ENCODE results near the gene SIGLEC12. TPM values are rescaled to one million over a fixed set of nuclear protein-coding genes. Genes with fewer than 3 reads are reported as not detected.
A peak's percentile ranks its signal among the peaks of the same experiment; 100 is the strongest.

The SIGLEC12 gene
- total and polyA plus RNA-seq, 5 donors = 0.05 to 0.36 TPM; not detected in 3

GRCh38 chr19:51521357-51521756 is 19.8 kb upstream of the SIGLEC12 start:
- ATAC-seq (no peak), DNase-seq (no peak)
- Histone ChIP-seq H3K9me3 (ENCODE audit: control insufficient read depth, low read length) (no peaks in the 10 kb centered on the region), H3K4me1 (ENCODE audit: control insufficient read depth, insufficient read depth, low read length) (no peaks in the 10 kb centered on the region), H3K27me3 (ENCODE audit: control insufficient read depth, insufficient read depth) (no peaks in the 10 kb centered on the region), H3K27ac (ENCODE audit: low read length) (no peak overlapping the region), H3K4me3 (ENCODE audit: low read length) (no peak overlapping the region)
- 83% methylated on average over 2 of the region's 2 CpGs for WGBS
- intact Hi-C loops (cut with DNase I) = no loop called here

GRCh38 chr19:51520728-51521127 is 19.1 kb upstream of the SIGLEC12 start:
- H3K27ac ChIP-seq (ENCODE audit: low read length) = no peak overlapping the region
- ATAC-seq (no peak), DNase-seq (no peak)
- no peaks in the 10 kb centered on the region for H3K4me1 ChIP-seq (ENCODE audit: control insufficient read depth, insufficient read depth, low read length)
- 56% methylated on average over 2 of the region's 2 CpGs for WGBS
- H3K4me3 ChIP-seq (ENCODE audit: low read length) = no peak overlapping the region
- H3K27me3 ChIP-seq (ENCODE audit: control insufficient read depth, insufficient read depth) = no peaks in the 10 kb centered on the region
- no peaks in the 10 kb centered on the region for H3K9me3 ChIP-seq (ENCODE audit: control insufficient read depth, low read length)
- intact Hi-C loops (cut with DNase I) = no loop called here

- ATAC-seq (no peak), DNase-seq (no peak)
- peaks cover 2% of the 10 kb centered on the region for H3K27me3 ChIP-seq (ENCODE audit: control insufficient read depth, insufficient read depth)
- no peak overlapping the region for H3K4me3 ChIP-seq (ENCODE audit: low read length)
- H3K4me1 ChIP-seq (ENCODE audit: control insufficient read depth, insufficient read depth, low read length) = no peaks in the 10 kb centered on the region
- no peak overlapping the region for H3K27ac ChIP-seq (ENCODE audit: low read length)
- 19% methylated on average over 3 of the region's 3 CpGs for WGBS
- intact Hi-C loops (cut with DNase I) = no loop called here
- H3K9me3 ChIP-seq (ENCODE audit: control insufficient read depth, low read length) = no peaks in the 10 kb centered on the region
These were observed 13.4 kb upstream of the SIGLEC12 start for GRCh38 chr19:51514866-51515481.

- 39% methylated on average over 2 of the region's 2 CpGs for WGBS
- Histone ChIP-seq H3K27ac (ENCODE audit: low read length) (no peak overlapping the region), H3K4me1 (ENCODE audit: control insufficient read depth, insufficient read depth, low read length) (no peaks in the 10 kb centered on the region), H3K4me3 (ENCODE audit: low read length) (no peak overlapping the region), H3K27me3 (ENCODE audit: control insufficient read depth, insufficient read depth) (peaks cover 2% of the 10 kb centered on the region), H3K9me3 (ENCODE audit: control insufficient read depth, low read length) (no peaks in the 10 kb centered on the region)
- no peak for ATAC-seq
- intact Hi-C loops (cut with DNase I) = no loop called here
- DNase-seq = no peak
These were observed 12.4 kb upstream of the SIGLEC12 start for GRCh38 chr19:51513968-51514367.

- DNase-seq = no peak
- Histone ChIP-seq H3K27me3 (ENCODE audit: control insufficient read depth, insufficient read depth) (peaks cover 2% of the 10 kb centered on the region), H3K9me3 (ENCODE audit: control insufficient read depth, low read length) (no peaks in the 10 kb centered on the region), H3K4me1 (ENCODE audit: control insufficient read depth, insufficient read depth, low read length) (no peaks in the 10 kb centered on the region), H3K27ac (ENCODE audit: low read length) (no peak overlapping the region), H3K4me3 (ENCODE audit: low read length) (no peak overlapping the region)
- 13% methylated on average over 6 of the region's 6 CpGs for WGBS
- intact Hi-C loops (cut with DNase I) = no loop called here
- no peak for ATAC-seq
These were observed 9.8 kb upstream of the SIGLEC12 start for GRCh38 chr19:51511353-51511752.

GRCh38 chr19:51509823-51510660 is 8.4 kb upstream of the SIGLEC12 start:
- Histone ChIP-seq H3K9me3 (ENCODE audit: control insufficient read depth, low read length) (no peaks in the 10 kb centered on the region), H3K4me1 (ENCODE audit: control insufficient read depth, insufficient read depth, low read length) (no peaks in the 10 kb centered on the region), H3K27me3 (ENCODE audit: control insufficient read depth, insufficient read depth) (peaks cover 2% of the 10 kb centered on the region), H3K27ac (ENCODE audit: low read length) (no peak overlapping the region), H3K4me3 (ENCODE audit: low read length) (no peak overlapping the region)
- DNase-seq (no peak), ATAC-seq (no peak)
- 45% methylated on average over 7 of the region's 7 CpGs for WGBS
- intact Hi-C loops (cut with DNase I) = no loop called here

GRCh38 chr19:51508059-51508733 is 6.6 kb upstream of the SIGLEC12 start:
- ATAC-seq (peak in 1 of 2 donors; percentile 19), DNase-seq (no peak)
- Histone ChIP-seq H3K4me1 (ENCODE audit: control insufficient read depth, insufficient read depth, low read length) (no peaks in the 10 kb centered on the region), H3K4me3 (ENCODE audit: low read length) (no peak overlapping the region), H3K27me3 (ENCODE audit: control insufficient read depth, insufficient read depth) (peaks cover 2% of the 10 kb centered on the region), H3K27ac (ENCODE audit: low read length) (no peak overlapping the region), H3K9me3 (ENCODE audit: control insufficient read depth, low read length) (no peaks in the 10 kb centered on the region)
- intact Hi-C loops (cut with DNase I) = no loop called here
- 35% methylated on average over 3 of the region's 3 CpGs for WGBS

GRCh38 chr19:51507640-51508058 is 6.0 kb upstream of the SIGLEC12 start:
- H3K27ac ChIP-seq (ENCODE audit: low read length) = no peak overlapping the region

GRCh38 chr19:51507192-51507591 is 5.6 kb upstream of the SIGLEC12 start:
- DNase-seq = no peak
- H3K27ac ChIP-seq (ENCODE audit: low read length) = no peak overlapping the region
- no peaks in the 10 kb centered on the region for H3K4me1 ChIP-seq (ENCODE audit: control insufficient read depth, insufficient read depth, low read length)
- intact Hi-C loops (cut with DNase I) = no loop called here
- H3K27me3 ChIP-seq (ENCODE audit: control insufficient read depth, insufficient read depth) = no peaks in the 10 kb centered on the region
- ATAC-seq = peak in 1 of 2 donors; percentile 45
- H3K4me3 ChIP-seq (ENCODE audit: low read length) = no peak overlapping the region
- no peaks in the 10 kb centered on the region for H3K9me3 ChIP-seq (ENCODE audit: control insufficient read depth, low read length)
- WGBS = 48% methylated on average over 3 of the region's 3 CpGs

More at GRCh38 chr19:51507640-51508058, 6.0 kb upstream of the SIGLEC12 start:
- intact Hi-C loops (cut with DNase I) = no loop called here
- WGBS = 61% methylated on average over 6 of the region's 6 CpGs
- Histone ChIP-seq H3K9me3 (ENCODE audit: control insufficient read depth, low read length) (no peaks in the 10 kb centered on the region), H3K27me3 (ENCODE audit: control insufficient read depth, insufficient read depth) (no peaks in the 10 kb centered on the region), H3K4me1 (ENCODE audit: control insufficient read depth, insufficient read depth, low read length) (no peaks in the 10 kb centered on the region), H3K4me3 (ENCODE audit: low read length) (no peak overlapping the region)
- peak in 1 of 2 donors; percentile 55 for ATAC-seq
- DNase-seq = no peak

- H3K4me3 ChIP-seq (ENCODE audit: low read length) = no peak overlapping the region
- ATAC-seq (no peak), DNase-seq (no peak)
- no peaks in the 10 kb centered on the region for H3K27me3 ChIP-seq (ENCODE audit: control insufficient read depth, insufficient read depth)
- no peaks in the 10 kb centered on the region for H3K9me3 ChIP-seq (ENCODE audit: control insufficient read depth, low read length)
- 34% methylated on average over 3 of the region's 3 CpGs for WGBS
- no peaks in the 10 kb centered on the region for H3K4me1 ChIP-seq (ENCODE audit: control insufficient read depth, insufficient read depth, low read length)
- no peak overlapping the region for H3K27ac ChIP-seq (ENCODE audit: low read length)
- intact Hi-C loops (cut with DNase I) = no loop called here
These were observed 4.3 kb upstream of the SIGLEC12 start for GRCh38 chr19:51505904-51506303.

GRCh38 chr19:51503896-51504295 is 2.3 kb upstream of the SIGLEC12 start:
- Histone ChIP-seq H3K27ac (ENCODE audit: low read length) (no peak overlapping the region), H3K4me3 (ENCODE audit: low read length) (no peak overlapping the region), H3K9me3 (ENCODE audit: control insufficient read depth, low read length) (no peaks in the 10 kb centered on the region), H3K27me3 (ENCODE audit: control insufficient read depth, insufficient read depth) (no peaks in the 10 kb centered on the region), H3K4me1 (ENCODE audit: control insufficient read depth, insufficient read depth, low read length) (no peaks in the 10 kb centered on the region)
- ATAC-seq = no peak
- DNase-seq = no peak
- intact Hi-C loops (cut with DNase I) = no loop called here
- 48% methylated on average over 3 of the region's 3 CpGs for WGBS
